KMS-11 (cell line): ENCODE measurements around the gene FGF14.

Experiments used
- H2AFZ ChIP-seq: fragments of 200-600 bp; sonication (generic); 2 replicates; pipeline ENCODE4 v1.6.1; 2016; ENCODE audit warnings: antibody characterized with exemption, mixed run types, low read depth
- H3K27ac ChIP-seq: fragments of 200-600 bp; sonication (generic); 2 replicates; pipeline ENCODE4 v1.6.1; 2016; ENCODE audit warnings: mild to moderate bottlenecking, mixed run types
- H3K27me3 ChIP-seq: fragments of 200-600 bp; sonication (generic); 2 replicates; pipeline ENCODE4 v1.6.1; 2017; ENCODE audit warnings: mild to moderate bottlenecking, low read depth, mixed run types, moderate library complexity; ENCODE audit not compliant: insufficient read depth
- H3K36me3 ChIP-seq: fragments of 200-600 bp; sonication (generic); 2 replicates; pipeline ENCODE4 v1.6.1; 2017; ENCODE audit warnings: mild to moderate bottlenecking, mixed run types; ENCODE audit not compliant: insufficient read depth
- H3K4me1 ChIP-seq: fragments of 200-600 bp; sonication (generic); 2 replicates; pipeline ENCODE4 v1.6.1; 2016; ENCODE audit warnings: mild to moderate bottlenecking, low read depth, mixed run types; ENCODE audit not compliant: poor library complexity, severe bottlenecking
- H3K4me2 ChIP-seq: fragments of 200-600 bp; sonication (generic); 2 replicates; pipeline ENCODE4 v1.7.0; 2016; ENCODE audit warnings: mild to moderate bottlenecking, mixed run types
- H3K4me3 ChIP-seq: fragments of 200-600 bp; sonication (generic); IDR thresholded peaks from 2 replicates; pipeline ENCODE4 v1.6.1; 2017; ENCODE audit warnings: low read depth, low read length, mixed read lengths; ENCODE audit not compliant: insufficient read depth
- H3K79me2 ChIP-seq: fragments of 200-600 bp; sonication (generic); 2 replicates; pipeline ENCODE4 v1.6.1; 2016; ENCODE audit warnings: low read depth, mixed run types; ENCODE audit not compliant: insufficient read depth
- H3K9ac ChIP-seq: fragments of 200-600 bp; sonication (generic); 2 replicates; pipeline ENCODE4 v1.6.1; 2016; ENCODE audit warnings: mild to moderate bottlenecking, mixed run types
- H4K20me1 ChIP-seq: fragments of 200-600 bp; sonication (generic); 2 replicates; pipeline ENCODE4 v1.6.1; 2016; ENCODE audit warnings: mild to moderate bottlenecking, mixed run types; ENCODE audit not compliant: insufficient read depth
- CTCF ChIP-seq: fragments of 200-600 bp; sonication (generic); conservative IDR thresholded peaks from 2 replicates; pipeline ENCODE4 v1.6.1; 2017; ENCODE audit warnings: low read depth, mild to moderate bottlenecking, antibody characterized with exemption, low read length, moderate library complexity, mixed read lengths

The FGF14 gene

GRCh38 chr13:101837288-101837687 lies 564.6 kb downstream of the FGF14 start:
- Histone ChIP-seq H3K36me3 (no peaks in the 10 kb centered on the region), H2AFZ (no peak overlapping the region), H3K79me2 (no peaks in the 10 kb centered on the region), H3K27me3 (no peaks in the 10 kb centered on the region), H4K20me1 (no peaks in the 10 kb centered on the region), H3K4me1 (no peaks in the 10 kb centered on the region), H3K27ac (no peak overlapping the region), H3K4me3 (no peak overlapping the region), H3K9ac (no peak overlapping the region), H3K4me2 (no peak overlapping the region)
- TF ChIP-seq CTCF = no peak

- Histone ChIP-seq H3K27ac (no peak overlapping the region), H3K4me2 (no peak overlapping the region), H2AFZ (no peak overlapping the region), H3K36me3 (no peaks in the 10 kb centered on the region), H3K27me3 (no peaks in the 10 kb centered on the region), H3K9ac (no peak overlapping the region), H4K20me1 (no peaks in the 10 kb centered on the region), H3K4me1 (no peaks in the 10 kb centered on the region), H3K4me3 (no peak overlapping the region), H3K79me2 (no peaks in the 10 kb centered on the region)
- no peak for TF ChIP-seq CTCF
Measured at GRCh38 chr13:101835920-101836319, 565.9 kb downstream of the FGF14 start.

GRCh38 chr13:101833671-101834070 lies 568.2 kb downstream of the FGF14 start:
- H3K4me2 ChIP-seq = no peak overlapping the region
- H3K79me2 ChIP-seq = no peaks in the 10 kb centered on the region
- no peak overlapping the region for H3K9ac ChIP-seq
- no peak overlapping the region for H3K27ac ChIP-seq
- H3K4me3 ChIP-seq = no peak overlapping the region
- no peak overlapping the region for H2AFZ ChIP-seq
- no peak for TF ChIP-seq CTCF
- H3K36me3 ChIP-seq = no peaks in the 10 kb centered on the region
- no peaks in the 10 kb centered on the region for H3K27me3 ChIP-seq
- H3K4me1 ChIP-seq = no peaks in the 10 kb centered on the region
- no peaks in the 10 kb centered on the region for H4K20me1 ChIP-seq

DNA sequence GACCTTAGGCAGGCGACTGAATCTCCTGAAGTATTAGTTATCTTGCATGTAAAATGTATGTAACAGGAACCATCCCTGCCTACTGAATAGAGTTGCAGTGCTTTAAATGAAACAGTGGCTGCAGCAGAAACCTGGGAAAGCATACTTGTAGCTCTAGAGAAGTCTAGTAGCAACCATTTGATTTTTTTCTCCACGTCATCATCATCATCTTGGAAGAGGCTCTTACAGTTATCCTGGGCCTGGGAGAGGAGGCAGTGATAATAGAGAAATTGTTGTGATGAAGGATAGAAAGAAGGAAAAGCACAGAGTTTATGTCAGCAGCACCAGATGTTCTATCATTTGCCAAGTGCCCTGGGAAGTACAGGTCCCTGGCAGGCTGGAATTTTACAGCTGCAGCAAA lies 571.8 kb downstream of the FGF14 start:
- Histone ChIP-seq H3K27me3 (no peaks in the 10 kb centered on the region), H3K4me2 (no peak overlapping the region), H3K27ac (no peak overlapping the region), H3K4me1 (no peaks in the 10 kb centered on the region), H3K79me2 (no peaks in the 10 kb centered on the region), H3K9ac (no peak overlapping the region), H2AFZ (no peak overlapping the region), H4K20me1 (no peaks in the 10 kb centered on the region), H3K4me3 (no peak overlapping the region), H3K36me3 (no peaks in the 10 kb centered on the region)
- TF ChIP-seq CTCF = no peak

- Histone ChIP-seq H3K27ac (no peak overlapping the region), H3K79me2 (no peaks in the 10 kb centered on the region), H4K20me1 (no peaks in the 10 kb centered on the region), H2AFZ (no peak overlapping the region), H3K36me3 (no peaks in the 10 kb centered on the region), H3K4me3 (no peak overlapping the region), H3K4me2 (no peak overlapping the region), H3K4me1 (no peaks in the 10 kb centered on the region), H3K9ac (no peak overlapping the region), H3K27me3 (no peaks in the 10 kb centered on the region)
- TF ChIP-seq CTCF = no peak
Measured at GRCh38 chr13:101829484-101829883, 572.4 kb downstream of the FGF14 start.
